Left kidney (tissue), 2 donors: ENCODE data around the gene DOP1A. TPM values are rescaled to one million over a fixed set of nuclear protein-coding genes. Genes with fewer than 3 reads are reported as not detected.
"Not testable (repeated sequence)": the region's sequence is repeated elsewhere in the genome, so short reads cannot be mapped to it uniquely, and the experiment has no call there.

ENCODE experiments used
- DNase-seq: peaks from one replicate; pipeline ENCODE4 v3.0.0-alpha.2; 2013
- polyA plus RNA-seq: library from polyadenylated mRNA; unstranded; fragments of 120-200 nt; gene quantifications from one replicate; pipeline ENCODE4 v1.2.1, GENCODE V29; 2013; ENCODE audit not compliant: insufficient read length

The DOP1A gene
- polyA plus RNA-seq, 1 donor = 42.6 TPM

DNA sequence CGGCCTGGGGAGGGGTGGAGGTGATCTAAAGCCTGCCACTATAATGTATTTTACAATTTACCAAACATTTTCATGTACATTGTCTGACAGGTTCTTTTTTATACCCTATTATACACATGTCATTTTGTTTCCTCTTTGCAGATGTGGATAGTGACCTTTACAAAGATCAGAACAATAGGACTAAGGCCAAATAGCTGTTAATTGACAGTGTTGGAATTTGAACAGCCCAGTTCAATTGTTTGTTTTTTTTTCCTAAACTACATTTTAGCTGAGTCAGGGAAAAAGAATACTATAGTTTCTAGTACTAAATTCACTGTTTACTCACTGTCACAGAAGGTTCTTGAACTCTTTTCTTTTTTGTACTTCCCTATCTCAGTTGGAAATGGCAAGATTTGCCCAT lies 85.4 kb downstream of the DOP1A start:
- DNase-seq = no peak

DNA sequence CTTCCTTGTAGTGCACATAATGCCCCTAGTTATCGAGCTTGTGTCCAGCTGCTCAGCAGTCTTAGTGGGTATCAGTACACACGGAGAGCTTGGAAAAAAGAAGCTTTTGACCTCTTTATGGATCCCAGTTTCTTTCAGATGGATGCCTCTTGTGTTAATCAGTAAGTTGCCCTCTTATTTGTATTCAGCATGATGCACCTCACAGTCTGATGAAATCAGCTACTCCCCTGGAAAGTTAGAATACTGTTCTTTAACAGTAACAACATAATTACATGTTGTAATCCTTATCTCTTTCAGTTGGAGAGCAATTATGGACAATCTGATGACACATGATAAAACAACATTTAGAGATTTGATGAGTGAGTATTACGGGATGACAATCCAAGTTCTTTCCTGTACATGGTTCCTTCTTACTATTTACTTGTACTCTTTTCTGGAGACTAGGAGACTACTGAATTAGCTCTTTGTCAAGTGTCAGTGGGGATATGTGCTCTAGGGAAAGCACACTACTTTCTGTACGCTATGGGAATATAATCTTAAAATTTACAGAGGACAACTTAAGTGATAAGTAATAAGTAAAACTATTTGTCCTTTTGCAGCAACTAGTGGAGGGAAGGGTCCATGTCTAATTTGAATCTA lies 86.5 kb downstream of the DOP1A start:
- no peak for DNase-seq

DNA sequence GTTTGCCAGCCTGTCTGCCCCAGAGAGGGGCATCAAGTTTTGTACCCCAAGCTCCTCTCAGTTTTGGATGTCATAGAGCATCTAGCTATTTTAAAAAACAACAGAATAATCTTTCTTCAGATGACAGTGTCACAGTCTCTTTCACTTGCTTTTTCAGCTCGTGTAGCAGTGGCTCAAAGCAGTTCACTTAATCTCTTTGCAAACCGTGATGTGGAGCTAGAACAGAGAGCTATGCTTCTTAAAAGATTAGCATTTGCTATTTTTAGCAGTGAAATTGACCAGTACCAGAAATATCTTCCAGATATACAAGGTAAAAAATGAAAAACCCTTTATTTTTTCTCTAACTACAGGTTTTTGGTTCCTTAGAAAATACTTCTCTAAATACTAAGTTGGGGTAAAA lies 88.3 kb downstream of the DOP1A start:
- DNase-seq = no peak

DNA sequence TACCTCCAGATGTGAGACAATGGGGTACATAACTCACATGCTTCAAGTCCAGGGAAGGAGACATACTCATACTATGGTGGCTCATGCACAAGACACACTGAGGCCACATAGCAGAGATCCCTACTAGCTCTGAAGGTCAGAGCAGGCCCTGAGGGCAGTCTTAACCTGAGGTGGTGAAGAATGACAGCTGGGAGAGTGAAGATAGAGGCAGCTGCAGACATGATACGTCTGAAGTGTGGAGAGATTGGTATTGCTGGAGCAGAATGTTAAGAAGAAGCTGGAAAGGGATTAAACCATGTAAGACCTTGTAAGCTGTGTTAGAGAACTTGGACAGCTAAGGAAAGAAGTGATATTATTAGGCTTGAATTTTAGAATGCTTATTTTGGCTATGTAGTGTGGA lies 92.7 kb downstream of the DOP1A start:
- DNase-seq = no peak

DNA sequence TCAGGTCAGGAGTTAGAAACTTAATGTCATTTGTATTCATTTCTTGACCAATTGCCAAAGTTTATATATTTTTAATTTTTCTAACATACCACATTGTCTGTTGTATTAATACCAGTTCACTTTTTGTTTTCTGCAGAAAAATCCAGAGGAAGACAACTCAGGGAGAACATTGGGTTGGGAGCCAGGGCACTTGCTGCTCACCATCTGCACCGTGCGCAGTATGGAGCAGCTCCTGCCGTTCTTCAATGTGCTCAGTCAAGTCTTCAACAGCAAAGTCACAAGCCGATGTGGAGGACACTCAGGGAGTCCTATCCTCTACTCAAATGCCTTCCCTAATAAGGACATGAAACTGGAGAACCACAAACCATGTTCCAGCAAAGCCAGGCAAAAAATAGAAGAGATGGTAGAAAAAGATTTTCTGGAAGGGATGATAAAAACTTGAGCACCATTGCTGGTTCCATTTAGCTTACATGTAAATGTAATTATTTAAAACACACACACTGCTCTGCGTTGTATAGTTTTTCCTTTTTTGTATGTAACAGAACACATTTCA lies 100.3 kb downstream of the DOP1A start:
- DNase-seq = no peak

DNA sequence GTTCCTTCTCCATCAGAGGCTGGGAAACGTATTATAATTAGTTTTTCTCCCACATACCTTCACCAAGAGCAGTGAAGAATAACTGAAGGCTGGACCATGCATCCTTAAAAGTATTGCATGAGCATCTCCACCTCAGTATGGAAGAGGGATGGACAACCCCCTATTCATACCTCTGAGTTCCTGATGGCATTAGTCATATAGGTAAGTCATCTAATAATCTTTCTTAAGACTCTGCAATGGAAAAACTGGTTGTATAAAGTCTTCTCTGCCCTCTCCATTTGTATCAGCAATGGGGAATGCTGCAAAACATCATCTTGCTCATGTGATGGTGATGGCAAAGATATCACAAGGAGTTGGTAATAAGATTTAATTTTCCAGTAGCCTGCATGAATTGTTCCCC lies 101.1 kb downstream of the DOP1A start:
- no peak for DNase-seq

DNA sequence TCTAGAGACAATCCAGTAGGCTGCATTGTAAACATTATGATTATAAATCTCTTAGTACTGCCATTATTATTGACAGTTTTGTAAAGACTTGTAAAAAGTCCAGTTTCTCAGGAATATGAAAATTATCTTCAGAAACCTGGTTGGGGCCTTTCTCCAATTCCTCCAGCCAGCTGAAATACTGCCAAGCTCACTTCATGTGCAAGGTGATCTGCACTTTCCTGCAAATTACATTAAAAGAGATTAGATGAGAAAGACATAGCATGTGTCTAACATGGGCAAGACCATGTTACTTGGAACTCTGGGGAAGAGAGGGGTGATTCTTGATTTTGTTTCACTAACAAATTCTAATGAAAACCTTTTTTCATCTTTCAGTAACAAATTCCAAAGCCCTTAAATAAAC lies 101.6 kb downstream of the DOP1A start:
- no peak for DNase-seq

DNA sequence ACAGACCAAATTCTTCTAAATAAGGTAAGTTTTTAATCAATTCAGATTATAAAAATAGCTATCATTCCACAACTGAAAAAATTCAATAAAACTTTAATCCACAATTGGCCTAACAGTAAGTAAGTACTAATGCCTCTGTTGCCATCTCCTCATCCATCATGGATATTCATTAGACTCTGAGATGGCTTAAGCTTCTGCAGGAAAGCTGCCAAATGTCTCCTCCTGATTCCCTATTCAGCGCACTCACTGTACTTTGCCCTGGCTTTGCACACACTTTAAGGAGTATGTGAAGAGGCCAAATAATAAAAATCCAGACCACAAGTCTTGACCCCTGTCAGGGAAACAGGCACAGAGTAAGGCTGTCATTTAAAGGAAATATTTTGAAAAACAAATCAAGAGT lies 102.0 kb downstream of the DOP1A start:
- DNase-seq = no peak

DNA sequence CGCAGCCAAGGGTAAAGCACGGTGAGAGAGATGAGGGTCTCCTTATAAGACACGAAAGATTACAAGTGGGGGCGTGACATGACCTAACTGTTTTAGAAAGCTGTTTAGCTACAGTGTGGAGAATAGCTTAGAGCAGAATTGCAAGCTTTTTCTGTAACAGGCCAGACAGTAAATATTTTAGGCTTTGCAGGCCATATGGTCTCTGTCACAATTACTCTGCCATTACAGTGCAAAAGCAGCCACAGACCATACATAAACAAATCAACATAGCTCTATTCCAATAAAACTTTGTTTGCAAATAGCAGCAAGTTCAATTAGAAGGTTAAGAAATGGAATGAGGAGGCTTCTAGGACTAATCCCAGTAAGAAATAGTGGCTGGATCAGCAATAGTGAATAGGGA lies 108.8 kb downstream of the DOP1A start:
- DNase-seq = peak; percentile 44

DNA sequence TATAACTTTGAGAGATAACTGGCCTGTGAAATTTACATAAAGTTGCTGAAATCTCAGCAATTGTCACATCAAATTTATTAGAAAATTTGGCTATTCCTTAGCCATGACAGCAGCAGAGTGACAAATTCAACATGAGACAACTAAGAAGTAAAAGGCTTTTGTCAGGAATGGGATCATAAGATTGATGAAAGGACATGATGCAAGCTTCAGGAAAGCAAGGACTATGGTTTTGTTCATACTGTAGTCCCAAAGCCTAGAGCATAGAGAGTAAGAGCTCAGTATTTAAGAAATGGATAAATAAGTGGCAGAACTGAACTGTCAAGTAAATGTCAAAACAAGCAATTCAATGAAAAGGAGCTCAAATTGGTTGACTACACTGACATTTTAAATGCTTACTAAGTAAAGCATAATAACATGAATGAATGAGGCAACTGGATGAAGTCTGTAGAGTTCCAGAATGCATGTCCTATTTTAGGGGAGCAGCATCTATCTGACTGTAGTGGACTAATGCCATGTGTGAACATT lies 113.0 kb downstream of the DOP1A start:
- DNase-seq = no peak

DNA sequence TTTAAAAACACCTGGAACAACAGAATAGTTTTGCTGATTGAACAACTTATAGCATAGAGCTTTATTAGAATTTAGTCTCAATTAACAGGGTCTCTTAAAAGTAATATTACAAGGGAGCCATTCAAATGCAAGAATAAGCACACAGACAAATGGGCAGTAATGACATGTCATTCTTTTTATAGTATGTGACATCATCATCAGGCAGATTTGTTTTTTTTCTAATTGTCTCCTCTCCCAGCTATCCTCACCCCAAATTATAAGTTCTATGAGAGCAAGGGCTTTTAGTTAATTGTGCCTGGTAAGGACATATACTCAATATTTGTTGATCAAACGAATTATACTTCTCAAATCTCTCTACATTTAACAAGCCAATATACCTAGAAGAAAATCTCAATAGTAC lies 114.6 kb downstream of the DOP1A start:
- DNase-seq = no peak

DNA sequence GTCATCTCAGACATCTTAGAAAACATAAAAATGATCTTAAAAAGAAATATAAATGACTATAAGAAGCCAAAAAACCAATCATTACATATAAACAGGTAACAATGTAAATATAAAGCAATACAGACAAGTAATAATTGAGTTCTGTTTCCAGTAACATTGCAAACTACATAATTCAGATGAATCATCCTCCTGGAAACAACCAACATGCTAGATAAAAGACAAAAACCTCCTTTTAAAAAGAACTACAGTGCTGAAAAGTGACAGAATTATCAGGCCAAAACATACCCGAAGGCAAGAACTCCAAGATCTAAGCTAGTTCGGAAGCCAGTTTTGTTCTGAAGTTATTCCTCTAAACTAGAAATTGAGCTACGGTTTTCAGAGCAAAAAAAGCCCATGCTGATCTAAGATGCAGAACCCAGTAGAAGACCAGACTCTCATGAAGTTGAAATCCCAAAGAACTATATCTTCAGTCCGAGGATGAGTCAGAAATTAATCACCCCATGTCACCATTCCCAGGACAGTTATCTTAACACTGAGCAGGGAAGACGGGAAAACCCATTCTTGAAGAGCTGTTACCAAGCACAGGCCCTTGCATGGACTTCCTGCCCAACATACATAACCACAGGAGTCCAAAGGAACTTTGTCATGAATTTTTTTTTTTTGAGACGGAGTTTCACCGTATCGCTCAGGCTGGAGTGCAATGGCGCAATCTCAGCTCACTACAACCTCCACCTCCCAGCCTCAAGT lies 115.8 kb downstream of the DOP1A start:
- no peak for DNase-seq

DNA sequence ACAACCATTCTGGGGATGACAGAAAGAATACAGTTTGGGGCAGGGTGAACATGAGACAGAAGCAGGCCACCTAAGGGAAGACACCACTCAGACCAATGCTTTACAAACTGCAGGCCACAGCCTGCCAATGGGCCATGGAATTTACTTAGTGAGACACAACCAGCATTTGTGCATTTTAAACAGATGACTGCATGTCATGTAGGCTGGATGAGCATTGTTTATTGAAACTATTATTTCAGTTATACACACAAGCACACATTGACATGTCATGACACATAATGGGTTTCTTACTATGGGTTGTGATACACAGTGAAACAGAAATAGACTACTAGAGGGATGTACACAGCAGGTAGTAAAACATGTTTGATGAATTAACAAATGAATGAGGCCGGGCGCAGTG lies 117.6 kb downstream of the DOP1A start:
- DNase-seq = no peak

DNA sequence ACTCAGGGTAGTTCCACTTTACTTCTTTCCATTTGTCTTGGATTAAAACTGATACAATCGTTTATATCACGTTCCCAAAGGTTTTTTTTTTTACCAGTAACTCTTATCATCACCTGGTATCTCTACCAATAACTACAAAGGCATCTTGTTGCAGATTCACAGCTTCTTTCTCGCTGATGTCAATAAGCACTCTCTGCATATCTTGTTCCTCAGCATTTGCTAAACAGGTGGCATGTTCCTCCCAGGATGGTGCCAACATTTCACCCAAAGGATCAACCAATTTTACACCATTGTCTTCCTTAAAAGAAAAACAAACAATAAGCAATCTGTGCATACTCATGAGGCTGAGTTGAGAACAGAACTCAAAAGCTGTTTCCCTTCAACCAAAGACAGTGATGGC lies 121.0 kb downstream of the DOP1A start:
- DNase-seq = no peak

DNA sequence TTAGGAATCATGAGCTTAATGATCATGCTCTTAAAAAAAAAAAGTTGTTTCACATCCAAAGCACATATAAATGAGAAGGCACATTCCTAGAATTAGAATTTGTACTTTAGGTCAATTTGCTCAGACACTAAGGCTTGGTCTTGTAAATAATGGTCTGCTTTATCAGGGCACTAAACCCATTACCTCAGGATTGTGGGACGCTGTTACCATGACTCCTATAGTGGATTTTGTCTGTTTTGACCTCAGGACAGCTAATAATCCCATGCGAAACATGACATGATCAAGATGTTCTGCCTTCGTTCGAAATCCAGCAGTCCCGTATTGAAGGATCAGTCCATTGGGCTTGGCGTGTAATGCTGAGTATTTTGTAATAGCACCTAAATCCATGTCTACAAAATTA lies 123.2 kb downstream of the DOP1A start:
- DNase-seq = no peak

DNA sequence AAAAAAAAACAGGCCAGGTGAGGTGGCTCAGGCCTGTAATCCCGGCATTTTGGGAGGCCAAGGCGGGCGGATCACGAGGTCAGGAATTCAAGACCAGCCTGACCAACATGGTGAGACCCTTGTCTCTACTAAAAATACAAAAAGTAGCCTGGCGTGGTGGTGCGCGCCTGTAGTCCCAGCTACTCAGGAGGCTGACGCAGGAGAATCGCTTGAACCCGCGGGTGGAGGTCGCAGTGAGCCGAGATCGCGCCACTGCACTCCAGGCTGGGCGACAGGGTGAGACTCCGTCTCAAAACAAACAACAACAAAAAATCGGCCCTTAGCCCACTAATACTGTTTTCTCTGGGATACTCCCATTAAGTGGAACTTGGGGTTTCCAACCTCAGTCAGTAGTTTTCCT lies 124.5 kb downstream of the DOP1A start:
- DNase-seq = not testable (repeated sequence)

DNA sequence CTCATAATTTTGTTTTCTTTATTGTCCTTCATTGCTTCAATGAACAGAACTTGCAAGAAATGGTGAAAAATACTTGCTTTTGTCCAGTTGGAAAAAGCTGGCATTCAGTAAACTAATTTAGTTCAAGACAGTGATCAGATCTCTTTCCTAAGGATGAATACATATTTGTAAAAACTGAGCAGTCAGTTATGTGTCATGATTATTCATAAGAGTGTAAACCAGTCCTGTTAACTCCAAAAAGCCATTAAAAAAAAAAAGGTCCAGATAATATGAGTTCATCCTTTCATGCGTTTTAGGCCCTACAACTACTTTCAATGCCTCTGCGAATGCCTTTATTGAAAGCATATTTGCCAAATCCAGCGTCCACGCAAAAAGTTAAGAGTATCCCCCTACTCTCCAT lies 125.0 kb downstream of the DOP1A start:
- no peak for DNase-seq

DNA sequence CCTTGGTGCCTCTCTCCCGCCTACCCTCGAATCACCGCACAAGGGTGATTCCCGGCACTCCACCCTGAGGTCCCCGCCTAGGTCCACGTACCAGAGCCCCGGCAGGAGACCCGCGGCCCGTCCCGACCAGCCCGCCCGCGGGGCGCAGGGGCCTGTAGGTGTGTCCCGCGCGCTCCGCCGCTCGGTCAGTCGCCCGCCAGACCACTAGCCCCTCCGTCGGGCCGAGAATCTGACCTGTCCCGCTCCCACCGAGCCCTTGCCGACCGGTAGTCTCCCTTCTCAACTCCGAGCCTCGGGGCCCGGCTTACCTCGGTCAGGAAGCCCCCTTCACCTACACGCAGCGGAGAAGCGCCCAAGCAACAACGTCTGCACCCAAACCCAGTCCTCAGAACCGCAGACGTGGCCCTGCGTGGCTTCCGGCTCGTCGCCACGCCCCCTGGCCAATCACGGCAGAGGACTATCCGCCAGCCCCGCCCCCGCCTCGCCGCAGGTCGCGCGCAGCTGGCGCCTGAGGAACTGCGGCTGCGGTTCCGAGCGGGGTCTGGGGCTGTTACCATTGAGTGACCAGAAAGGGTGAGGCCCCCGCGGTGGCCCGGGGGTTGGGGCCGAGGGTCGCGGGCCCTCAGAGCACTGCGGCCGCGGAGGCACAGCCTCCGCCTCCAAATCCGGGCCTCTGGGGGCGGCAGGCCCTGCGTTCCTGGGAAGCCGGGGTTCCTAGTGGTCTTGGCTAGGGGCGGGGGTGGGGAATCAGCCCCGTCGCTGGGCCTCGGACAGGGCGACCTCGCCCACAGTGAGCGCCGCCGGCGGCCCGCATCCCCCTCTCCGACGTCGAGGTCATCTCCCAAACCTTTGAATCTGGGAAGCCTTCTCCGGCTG lies 125.6 kb downstream of the DOP1A start, which contains the start of the genes PGM3 and RWDD2A:
PGM3 (minus strand) TSS at position 395 of the 876 bp plus-strand sequence. CDS start 2,253 bp downstream, outside the sequence.
RWDD2A (plus strand) TSS at position 487 of the 876 bp plus-strand sequence. CDS start 1,095 bp downstream, outside the sequence.
- DNase-seq = peak; percentile 86

DNA sequence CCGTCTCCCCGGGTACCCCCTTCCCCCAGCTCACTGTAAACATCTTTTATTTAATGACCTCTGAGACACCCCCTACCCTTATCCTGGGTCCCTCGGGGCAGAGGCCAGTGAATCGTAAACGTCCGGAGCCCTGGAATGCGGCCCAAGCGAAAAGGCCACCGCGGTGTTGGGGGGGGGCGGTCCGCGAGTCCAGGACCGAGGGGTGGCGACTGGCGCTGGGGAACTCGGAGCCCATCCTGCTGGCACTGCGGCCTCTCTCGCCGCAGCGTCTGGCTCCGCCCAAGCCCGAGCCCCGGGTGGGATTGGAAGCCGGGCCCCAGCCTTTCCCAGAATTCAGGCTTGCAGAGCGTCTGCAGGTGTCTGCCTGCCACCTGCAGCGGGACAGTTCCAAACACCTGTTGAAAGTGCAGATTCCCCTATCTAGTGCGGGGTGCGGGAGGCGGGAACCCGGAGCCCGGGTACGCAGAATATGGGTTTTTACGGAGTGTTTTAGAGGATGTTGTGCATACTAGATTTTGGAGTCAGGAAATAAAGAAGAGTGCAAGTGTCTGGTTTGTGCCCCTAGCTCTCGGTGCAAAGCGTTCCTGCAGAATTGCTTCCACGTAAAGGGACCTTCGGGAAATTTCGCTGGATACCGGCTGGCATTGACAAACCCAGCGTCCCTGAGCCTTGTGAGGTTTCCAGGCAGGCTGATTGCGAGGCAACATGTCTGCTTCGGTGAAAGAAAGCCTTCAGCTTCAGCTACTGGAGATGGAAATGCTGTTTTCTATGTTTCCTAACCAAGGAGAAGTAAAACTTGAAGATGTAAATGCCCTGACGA lies 126.5 kb downstream of the DOP1A start:
- DNase-seq = peak; percentile 31

DNA sequence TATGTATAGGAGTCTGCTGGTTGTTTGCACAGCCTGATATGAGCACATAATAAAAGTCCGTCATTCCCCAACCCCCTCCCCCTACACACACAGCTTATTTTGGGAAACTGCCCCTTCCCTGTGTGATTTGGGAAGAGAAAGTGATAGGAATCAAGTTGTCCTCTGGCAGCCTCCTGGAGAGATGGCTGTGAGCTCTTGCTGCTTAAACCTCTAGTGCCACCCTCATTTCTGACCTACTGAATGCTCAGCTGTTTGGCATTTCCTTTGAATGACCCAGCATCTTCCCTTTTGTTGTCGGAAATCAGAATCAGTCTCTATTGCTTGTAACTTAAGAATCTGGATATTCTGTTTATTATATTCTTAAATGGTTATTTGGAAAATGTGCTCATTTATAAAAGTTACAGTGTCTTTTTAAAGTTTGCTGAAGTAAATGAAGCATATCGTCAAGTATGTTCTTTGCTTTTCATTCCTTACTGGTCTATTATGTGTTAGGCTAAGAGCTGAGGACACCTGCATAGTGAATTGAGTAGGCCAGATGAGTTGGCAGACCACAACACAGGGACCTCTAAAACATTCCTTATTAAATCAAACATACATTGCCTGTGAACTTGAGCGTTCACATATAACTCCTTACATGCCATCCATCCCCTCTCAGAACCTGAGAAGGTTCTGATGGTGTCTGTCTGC lies 131.2 kb downstream of the DOP1A start:
- no peak for DNase-seq
